A172 (cell line): ENCODE results near the gene TYW1. TPM values are rescaled to one million over a fixed set of nuclear protein-coding genes. Genes with fewer than 3 reads are reported as not detected.
"Not testable (repeated sequence)": the region's sequence is repeated elsewhere in the genome, so short reads cannot be mapped to it uniquely, and the experiment has no call there.

Experiments used
- DNase-seq: peaks from one replicate; pipeline ENCODE4 v3.0.0-alpha.2; 2015; ENCODE audit warnings: low spot score
- total RNA-seq: library from RNA; depleted of rRNA; stranded (reverse); fragments of >200 nt; shearing (Covaris generic); gene quantifications from 2 replicates; pipeline ENCODE4 v1.2.3, GENCODE V29; 2014; rRNA removed

The TYW1 gene
- total RNA-seq, 1 experiment from 2014 or later, result 33.5 TPM

DNA sequence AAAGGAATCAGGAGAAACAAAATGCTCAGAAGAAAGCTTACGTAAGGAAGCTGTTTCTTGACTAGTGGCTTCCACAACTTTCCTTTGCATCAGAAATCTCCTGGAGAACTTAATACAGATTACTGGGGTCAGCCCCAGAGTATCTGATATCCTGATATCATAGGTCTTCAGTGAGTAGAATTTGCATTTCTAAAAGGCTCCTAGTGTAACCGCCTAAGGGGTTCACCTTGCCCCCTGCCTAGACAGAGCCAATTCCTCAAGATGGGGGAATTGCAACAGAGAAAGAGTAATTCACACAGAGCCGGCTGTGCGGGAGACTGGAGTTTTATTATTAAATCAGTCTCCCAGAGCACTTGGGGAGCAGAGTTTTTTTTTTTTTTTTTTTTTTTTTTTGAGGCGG, 251.7 kb downstream of the TYW1 start:
- not testable (repeated sequence) for DNase-seq

GRCh38 chr7:67251986-67252558, 255.4 kb downstream of the TYW1 start:
- DNase-seq, result peak; percentile 16

- DNase-seq, result not testable (repeated sequence)
Measured at GRCh38 chr7:67255076-67255475, 258.4 kb downstream of the TYW1 start.

DNA sequence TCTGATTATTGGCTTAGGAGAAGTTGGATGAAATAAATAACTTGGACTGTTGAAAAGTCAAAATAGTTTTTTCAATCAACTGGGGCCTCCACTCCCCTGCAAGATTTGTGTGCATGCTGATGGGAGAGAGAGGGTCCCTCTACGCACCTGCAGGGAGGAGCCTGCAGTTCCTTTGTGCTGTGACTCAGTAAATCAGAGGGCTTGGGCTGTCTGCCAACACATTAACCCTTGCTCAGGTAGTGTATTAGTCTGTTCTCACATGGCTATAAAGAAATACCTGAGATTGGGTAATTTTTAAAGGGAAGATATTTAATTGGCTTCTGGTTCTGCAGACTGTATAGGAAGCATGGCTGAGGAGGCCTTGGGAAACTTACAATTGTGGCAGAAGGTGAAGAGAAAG, 261.1 kb downstream of the TYW1 start:
- not testable (repeated sequence) for DNase-seq

DNA sequence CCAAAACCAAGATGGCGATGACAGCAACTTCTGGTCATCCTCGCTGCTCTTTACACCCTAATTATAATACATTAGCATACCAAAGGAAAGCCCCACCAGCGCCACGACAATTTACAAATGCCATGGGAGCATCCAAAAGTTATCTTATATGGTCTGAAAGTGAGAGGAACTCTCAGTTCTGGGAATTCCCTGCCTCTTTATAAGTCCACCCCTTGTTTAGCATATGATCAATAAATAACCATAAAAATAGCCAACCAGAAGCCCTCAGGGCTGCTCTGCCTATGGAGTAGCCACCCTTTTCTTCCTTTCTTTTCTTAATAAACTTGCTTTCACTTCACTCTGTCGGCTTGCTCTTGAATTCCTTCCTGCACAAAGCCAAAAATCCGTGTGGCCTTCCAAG, 262.7 kb downstream of the TYW1 start:
- not testable (repeated sequence) for DNase-seq

DNA sequence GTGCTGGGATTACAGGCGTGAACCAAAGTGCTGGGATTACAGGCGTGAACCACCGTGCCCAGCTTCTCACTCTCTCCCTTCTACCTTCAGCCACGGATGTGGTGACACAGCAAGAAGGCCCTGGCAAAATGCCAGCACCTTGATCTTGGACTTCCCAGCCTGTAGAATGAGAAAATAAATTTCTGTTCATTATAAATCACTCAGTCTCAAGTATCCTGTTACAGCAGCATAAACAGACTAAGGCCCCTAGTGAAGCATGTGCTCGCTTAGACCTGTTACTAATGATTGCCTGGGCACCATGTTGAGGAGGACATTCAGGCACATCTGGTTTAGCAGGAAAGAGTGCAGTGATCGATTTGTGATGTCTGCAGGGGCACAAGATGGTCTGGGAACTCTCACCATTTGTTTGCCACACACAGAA, 263.5 kb downstream of the TYW1 start:
- DNase-seq, result peak; percentile 21

DNA sequence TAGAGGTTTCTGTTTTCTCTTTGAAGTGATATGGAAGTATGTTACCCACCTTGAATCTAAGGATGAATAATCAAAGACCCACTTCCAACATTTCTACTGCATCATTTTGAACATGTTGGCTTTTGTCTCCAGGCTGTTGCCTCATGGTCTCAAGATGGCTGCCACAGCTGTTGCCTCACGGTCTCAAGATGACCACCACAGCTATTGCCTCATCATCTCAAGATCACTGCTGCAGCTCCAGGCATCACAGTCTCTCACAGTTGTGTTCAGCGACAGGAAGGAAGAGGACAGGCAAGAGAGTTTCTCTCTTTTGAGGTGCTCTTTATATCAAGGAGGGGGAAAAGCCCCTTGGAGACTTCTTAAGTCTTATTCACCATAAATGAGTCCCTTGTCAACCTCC, 267.4 kb downstream of the TYW1 start:
- not testable (repeated sequence) for DNase-seq

GRCh38 chr7:67266070-67266469, 269.4 kb downstream of the TYW1 start:
- DNase-seq, result not testable (repeated sequence)

DNA sequence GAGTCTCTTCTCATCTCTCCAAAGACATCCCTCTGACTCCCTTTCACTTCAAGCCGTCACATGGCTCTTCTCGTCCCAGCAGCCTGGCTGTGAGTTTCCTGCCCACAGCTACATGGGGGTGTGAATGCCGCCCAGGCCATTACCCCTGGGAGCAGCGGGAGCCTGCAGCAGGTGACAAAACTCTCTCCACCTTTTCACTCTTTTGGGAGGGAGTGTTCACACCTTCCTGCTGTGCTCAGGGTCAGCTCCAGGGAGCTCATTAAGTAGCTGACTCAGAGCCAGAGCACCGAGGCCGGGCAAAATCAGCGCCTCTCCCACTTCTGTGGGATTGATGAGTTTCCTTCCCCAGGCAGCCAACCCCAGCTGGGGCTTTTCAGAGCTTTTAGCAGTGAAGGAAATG, 271.3 kb downstream of the TYW1 start:
- DNase-seq, result peak; percentile 49

GRCh38 chr7:67269916-67270315, 273.3 kb downstream of the TYW1 start:
- DNase-seq, result not testable (repeated sequence)

Other genes with a start within 250 kb of the TYW1 start
- 124 and 129 TPM in 2 replicates for gene TMEM248, start 75.6 kb upstream of the TYW1 start, total RNA-seq
- gene SBDS, start 1.2 kb upstream of the TYW1 start, total RNA-seq, result 192 and 259 TPM in 2 replicates